ENCODE measurements around the gene DOLK. TPM values are rescaled to one million over a fixed set of nuclear protein-coding genes. Genes with fewer than 3 reads are reported as not detected.

Gene DOLK
- total RNA-seq, 4 donors from 2014 or later, result 5.2 to 12.7 (median 10.8) TPM

- Histone ChIP-seq H3K27ac (no peak overlapping the region), H3K9me3 (no peaks in the 10 kb centered on the region), H3K4me1 (peaks cover 26% of the 10 kb centered on the region), H3K36me3 (peaks cover 26% of the 10 kb centered on the region), H3K4me3 (no peak overlapping the region), H3K27me3 (no peaks in the 10 kb centered on the region)
- DNase-seq (ENCODE audit: low spot score in 2 of 2), result peak; percentile 56 to 72
- WGBS, result 66% methylated on average over 15 of the region's 15 CpGs
- no peak for TF ChIP-seq POLR2A (IDR thresholded peaks at IDR 0.05)
- TF ChIP-seq POLR2AphosphoS5 (IDR thresholded peaks at IDR 0.05), result no peak
- no peak for TF ChIP-seq EP300 (IDR thresholded peaks at IDR 0.05)
- TF ChIP-seq CTCF (IDR thresholded peaks at IDR 0.05), result no peak
These were observed 7.0 kb downstream of the DOLK start for GRCh38 chr9:128940271-128940921.

DNA sequence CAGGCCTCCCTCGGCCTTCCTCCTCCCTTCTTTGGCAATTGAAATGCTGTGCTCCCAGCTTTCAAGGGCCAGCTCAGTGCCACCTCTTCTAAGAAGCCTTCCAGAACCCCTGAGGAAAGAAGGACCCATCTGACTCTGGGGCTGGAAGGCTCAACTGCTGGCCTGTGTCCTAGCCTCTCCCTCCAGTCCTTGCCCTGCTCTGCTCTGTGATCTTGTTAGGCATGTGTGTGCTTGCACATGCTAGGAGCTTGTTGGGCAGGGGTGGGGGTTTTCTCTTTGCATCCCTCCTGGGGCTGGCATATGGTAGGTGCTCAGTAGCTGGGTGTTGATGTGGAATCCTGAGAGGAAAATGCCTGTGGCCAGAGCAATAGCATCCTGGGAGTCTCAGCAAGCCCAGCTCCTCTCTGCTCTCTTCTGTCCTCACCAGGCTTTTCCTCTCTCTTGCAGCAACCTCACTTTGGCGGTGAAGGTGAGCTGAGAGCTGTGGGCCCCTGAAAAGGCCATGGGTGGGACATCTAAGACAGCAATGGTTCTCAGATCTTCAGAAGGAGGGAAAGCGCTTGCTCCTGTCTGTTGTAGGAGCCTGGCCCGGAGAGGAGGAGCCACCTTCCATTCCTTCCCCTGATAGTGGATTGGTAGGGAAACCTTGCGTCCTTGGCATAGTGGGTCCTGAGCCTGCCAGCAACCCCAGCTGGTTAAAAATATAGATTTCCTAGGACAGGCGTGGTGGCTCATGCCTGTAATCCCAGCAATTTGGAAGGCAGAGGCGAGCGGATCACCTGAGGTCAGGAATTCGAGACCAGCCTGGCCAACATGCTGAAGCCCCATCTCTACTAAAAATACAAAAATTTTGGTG, 9.9 kb downstream of the DOLK start:
- WGBS, result 83% methylated on average over 7 of the region's 9 CpGs

GRCh38 chr9:128936171-128936865, 11.1 kb downstream of the DOLK start:
- TF ChIP-seq POLR2AphosphoS5 (IDR thresholded peaks at IDR 0.05), result no peak
- no peak overlapping the region for H3K4me3 ChIP-seq
- WGBS, result 92% methylated on average over 11 of the region's 11 CpGs
- peaks cover 25% of the 10 kb centered on the region for H3K36me3 ChIP-seq
- no peaks in the 10 kb centered on the region for H3K27me3 ChIP-seq
- no peaks in the 10 kb centered on the region for H3K9me3 ChIP-seq
- peaks cover 16% of the 10 kb centered on the region for H3K4me1 ChIP-seq
- peak in 1 of 2 donors; percentile 53 for DNase-seq (ENCODE audit: low spot score in 2 of 2)
- no peak overlapping the region for H3K27ac ChIP-seq

More for the DNA sequence above, 9.9 kb downstream of the DOLK start:
- Histone ChIP-seq H3K4me3 (no peak overlapping the region), H3K4me1 (peaks cover 22% of the 10 kb centered on the region), H3K27me3 (no peaks in the 10 kb centered on the region), H3K9me3 (no peaks in the 10 kb centered on the region), H3K27ac (no peak overlapping the region), H3K36me3 (peaks cover 34% of the 10 kb centered on the region)
- peak in 1 of 2 donors; percentile 38 for DNase-seq (ENCODE audit: low spot score in 2 of 2)
- TF ChIP-seq POLR2A (IDR thresholded peaks at IDR 0.05), result no peak
- TF ChIP-seq POLR2AphosphoS5 (IDR thresholded peaks at IDR 0.05), result no peak
- TF ChIP-seq CTCF (IDR thresholded peaks at IDR 0.05), result no peak
- TF ChIP-seq EP300 (IDR thresholded peaks at IDR 0.05), result no peak

DNA sequence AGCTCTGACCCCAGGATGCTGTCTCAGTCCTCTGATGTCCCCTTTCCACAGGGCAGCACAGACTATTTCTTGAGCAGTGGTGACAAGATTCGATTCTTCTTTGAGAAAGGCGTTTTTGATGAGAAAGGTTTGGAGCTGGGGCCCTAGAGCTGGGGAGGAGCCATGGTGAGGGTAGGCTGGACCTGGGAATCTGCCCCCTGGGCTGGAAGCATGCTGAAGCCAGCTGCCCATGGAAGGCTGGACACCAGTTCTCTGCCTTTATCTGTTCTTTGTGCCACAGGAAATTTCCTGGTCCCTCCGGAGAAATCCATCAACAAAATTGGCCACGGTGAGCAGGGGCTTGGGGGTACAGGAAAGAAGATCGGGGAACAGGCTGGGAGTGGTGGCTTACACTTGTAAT, 13.7 kb downstream of the DOLK start:
- Histone ChIP-seq H3K27me3 (no peaks in the 10 kb centered on the region), H3K4me3 (no peak overlapping the region), H3K9me3 (no peaks in the 10 kb centered on the region), H3K27ac (no peak overlapping the region), H3K36me3 (peaks cover 23% of the 10 kb centered on the region), H3K4me1 (peaks cover 8% of the 10 kb centered on the region)
- peak in 1 of 2 donors; percentile 34 for DNase-seq (ENCODE audit: low spot score in 2 of 2)
- WGBS, result 98% methylated on average over 5 of the region's 5 CpGs
- no peak for TF ChIP-seq POLR2A (IDR thresholded peaks at IDR 0.05)
- no peak for TF ChIP-seq EP300 (IDR thresholded peaks at IDR 0.05)

GRCh38 chr9:128929560-128929959, 17.8 kb downstream of the DOLK start:
- H3K27me3 ChIP-seq, result no peaks in the 10 kb centered on the region
- TF ChIP-seq CTCF (IDR thresholded peaks at IDR 0.05) (no peak), POLR2A (IDR thresholded peaks at IDR 0.05) (no peak), EP300 (IDR thresholded peaks at IDR 0.05) (no peak), POLR2AphosphoS5 (IDR thresholded peaks at IDR 0.05) (no peak)
- 78% methylated on average over 4 of the region's 4 CpGs for WGBS
- peaks cover 11% of the 10 kb centered on the region for H3K4me1 ChIP-seq
- no peak overlapping the region for H3K27ac ChIP-seq
- H3K36me3 ChIP-seq, result peaks cover 10% of the 10 kb centered on the region
- H3K9me3 ChIP-seq, result no peaks in the 10 kb centered on the region
- no peak overlapping the region for H3K4me3 ChIP-seq
- DNase-seq (ENCODE audit: low spot score in 2 of 2), result no peak

DNA sequence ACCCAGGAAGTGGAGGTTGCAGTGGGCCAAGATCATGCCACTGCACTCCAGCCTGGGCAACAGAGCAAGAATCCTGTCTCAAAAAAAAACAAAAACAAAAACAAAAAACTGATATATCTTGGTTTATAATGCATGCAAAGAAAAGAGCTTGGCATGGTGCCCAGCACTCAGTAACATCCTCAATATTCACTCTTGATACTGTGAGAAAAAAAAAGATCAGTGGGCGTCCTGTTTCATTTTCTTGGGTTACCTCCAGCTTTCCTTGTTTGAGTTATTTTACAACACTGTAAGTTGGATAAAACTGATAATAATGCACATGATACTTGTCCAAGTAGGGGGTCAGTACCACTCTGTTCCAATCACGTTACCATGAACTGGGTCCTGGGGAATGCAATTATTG, 18.8 kb downstream of the DOLK start:
- WGBS, result 83% methylated on average over 2 of the region's 2 CpGs
- H3K9me3 ChIP-seq, result no peaks in the 10 kb centered on the region
- TF ChIP-seq POLR2AphosphoS5 (IDR thresholded peaks at IDR 0.05) (no peak), CTCF (IDR thresholded peaks at IDR 0.05) (no peak), POLR2A (IDR thresholded peaks at IDR 0.05) (no peak), EP300 (IDR thresholded peaks at IDR 0.05) (no peak)
- H3K27me3 ChIP-seq, result no peaks in the 10 kb centered on the region
- peaks cover 1% of the 10 kb centered on the region for H3K36me3 ChIP-seq
- no peak overlapping the region for H3K4me3 ChIP-seq
- no peak for DNase-seq (ENCODE audit: low spot score in 2 of 2)
- peaks cover 13% of the 10 kb centered on the region for H3K4me1 ChIP-seq
- H3K27ac ChIP-seq, result no peak overlapping the region

Measured in suprapubic skin (tissue), 4 donors.